ENCODE data around the gene PTP4A2.

Gene PTP4A2

DNA sequence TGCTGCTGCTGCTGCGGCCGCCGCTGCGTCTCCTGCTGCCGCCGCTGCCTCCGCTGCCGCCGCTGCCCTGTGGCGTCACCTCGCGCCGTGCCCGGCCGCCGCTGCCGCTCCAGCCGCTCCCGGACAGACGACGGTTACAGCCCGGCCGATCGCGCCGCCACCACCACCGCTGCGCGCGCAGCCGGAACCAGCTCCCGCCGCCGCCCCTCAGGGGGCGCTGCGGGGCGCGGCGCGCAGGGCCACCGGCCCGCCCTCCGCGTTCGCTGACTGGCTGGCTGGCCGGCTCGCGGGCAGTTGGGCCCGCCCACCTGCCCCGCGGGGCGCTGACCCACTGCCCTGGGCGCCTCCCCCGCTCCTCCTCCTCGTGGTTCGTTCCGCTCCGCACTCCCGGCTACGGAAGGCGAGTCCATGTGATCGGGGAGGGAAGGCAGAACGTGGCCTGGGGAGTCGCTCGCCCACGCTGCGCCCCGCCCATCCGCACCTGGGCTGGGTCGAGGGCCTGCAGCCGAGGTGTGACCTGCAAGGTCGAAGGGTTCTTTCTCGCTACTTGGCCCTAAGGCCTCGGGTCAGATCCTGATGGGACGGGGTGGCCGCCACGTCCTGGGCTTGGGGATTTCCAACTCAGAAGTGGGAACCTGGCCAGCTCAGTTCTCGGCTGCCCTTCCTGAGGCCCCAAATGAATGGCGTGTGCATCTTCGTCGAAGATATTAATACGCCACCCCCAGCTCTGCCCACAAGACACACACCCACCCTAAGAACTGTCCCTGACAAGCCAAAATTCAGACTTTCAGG lies at the start of gene PTP4A2:
Gene PTP4A2, minus strand, starts transcription at position 185 of the 792 bp plus-strand sequence. CDS start 19,303 bp downstream, outside the sequence.
- DNase-seq: peak; percentile 97

DNA sequence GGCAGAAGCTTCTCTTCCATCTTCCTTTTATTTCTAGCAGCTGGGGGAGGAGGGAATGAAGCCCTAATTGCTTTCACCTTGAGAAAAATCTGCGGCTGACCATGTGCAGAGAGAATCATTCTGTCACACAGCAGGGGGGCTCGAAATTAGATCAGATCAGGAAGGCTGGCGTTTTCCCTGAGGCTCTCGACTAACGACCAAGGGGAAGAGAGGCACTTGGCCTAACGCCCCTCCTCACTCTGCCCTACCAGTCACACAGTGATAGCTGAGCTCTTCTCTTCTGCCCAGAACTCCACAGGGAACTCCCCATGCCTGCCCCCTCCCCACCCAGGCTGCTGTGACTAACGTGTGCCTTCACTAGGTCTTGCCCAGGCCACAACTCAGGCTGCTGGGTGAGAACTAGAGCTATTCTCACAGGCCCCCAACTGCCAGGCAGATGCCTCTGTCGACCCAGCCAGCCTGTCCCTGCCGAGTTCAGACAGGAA lies 49.0 kb upstream of the PTP4A2 start:
- DNase-seq: no peak

DNA sequence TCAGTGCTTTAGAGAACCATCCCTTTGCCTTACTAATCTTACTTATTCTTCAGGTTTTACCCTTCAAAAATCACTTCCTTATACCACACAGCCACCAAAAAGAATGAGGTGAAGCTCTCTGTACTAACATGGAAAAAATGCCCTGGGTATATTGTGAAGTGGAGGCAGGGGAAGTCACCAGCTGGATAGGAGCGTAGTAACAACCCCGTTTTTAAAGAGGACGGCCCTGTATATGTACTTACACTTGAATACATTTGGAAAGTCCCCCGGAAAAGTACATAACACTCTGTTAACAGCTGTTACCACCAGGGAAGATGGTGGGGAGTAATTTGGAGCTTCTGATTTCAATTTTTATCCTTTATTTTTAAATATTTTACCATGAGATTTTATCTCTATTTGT lies 47.3 kb upstream of the PTP4A2 start:
- peak; percentile 19 for DNase-seq

DNA sequence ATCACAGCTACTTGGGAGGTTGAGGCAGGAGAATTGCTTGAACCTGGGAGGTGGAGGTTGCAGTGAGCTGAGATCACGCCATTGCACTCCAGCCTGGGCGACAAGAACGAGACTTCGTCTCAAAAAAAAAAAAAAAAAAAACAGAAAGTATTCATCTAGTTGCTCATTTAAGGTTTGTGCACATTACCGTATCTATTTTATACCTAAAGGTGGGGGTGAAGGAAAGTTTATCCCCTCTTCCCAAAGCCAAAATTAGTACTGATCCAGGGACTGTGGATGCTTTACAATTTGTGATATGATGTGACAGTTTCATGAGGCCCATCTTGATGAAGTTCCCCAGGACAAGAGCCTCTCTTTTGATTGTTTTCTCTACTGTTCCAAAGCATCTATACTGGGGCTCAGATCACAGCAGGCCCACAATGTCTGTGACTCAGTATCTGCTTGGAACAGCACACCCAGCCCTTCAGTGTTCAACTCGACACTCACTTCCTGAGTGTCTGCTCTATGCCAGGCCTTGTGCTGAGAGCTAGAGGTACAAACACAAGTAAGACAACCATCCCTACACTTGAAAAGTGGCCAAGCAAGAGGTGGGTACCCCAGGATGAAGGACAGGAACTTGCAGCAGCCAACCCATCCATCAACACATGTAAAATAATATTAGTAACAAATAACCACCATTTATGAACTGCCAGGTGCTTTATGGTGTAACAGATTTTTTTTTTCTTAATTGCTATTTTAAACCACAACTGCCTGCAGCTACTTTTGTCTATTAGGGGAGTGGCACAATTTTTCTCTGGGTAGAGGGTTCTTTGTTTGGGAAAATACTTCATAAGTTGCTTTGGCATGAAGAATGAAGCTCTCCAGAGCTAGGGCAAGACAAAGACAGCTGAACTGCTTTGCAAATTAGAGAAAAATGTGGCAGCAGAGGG lies 46.5 kb upstream of the PTP4A2 start:
- no peak for DNase-seq

DNA sequence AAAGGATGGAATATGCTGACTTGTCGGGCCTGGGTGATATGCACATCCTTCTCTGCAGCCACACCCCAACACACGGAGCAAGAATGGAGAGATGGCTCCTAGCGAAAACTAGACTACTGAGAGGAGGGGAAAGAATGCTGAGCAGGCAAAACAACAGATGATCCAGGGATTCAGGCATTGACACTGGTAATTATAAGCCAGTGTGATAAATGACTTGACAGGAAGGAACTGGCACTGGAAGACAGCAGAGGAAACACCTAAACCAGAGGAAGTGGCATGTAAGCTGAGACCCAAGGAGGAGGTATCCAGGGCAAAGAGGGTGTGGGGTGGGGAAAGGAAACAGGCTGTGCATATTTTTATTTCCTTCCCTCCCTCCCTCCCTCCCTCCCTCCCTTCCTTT lies 43.8 kb upstream of the PTP4A2 start:
- DNase-seq: no peak

DNA sequence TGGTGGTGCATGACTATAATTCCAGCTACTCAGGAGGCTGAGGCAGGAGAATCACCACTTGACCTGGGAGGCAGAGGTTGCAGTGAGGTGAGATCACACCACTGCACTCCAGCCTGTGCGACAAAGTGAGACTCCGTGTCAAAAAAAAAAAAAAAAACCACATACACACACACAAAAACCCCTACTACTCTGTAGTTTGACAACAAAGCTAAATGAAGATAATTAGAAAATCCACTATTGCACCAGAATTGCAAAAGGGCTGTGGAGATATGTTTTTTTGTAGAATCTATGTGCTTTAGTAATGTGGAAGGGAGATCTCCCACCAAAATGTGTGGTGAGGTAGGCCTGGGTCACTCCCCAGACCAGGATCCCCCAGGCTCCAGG lies 43.3 kb upstream of the PTP4A2 start:
- peak; percentile 60 for DNase-seq

DNA sequence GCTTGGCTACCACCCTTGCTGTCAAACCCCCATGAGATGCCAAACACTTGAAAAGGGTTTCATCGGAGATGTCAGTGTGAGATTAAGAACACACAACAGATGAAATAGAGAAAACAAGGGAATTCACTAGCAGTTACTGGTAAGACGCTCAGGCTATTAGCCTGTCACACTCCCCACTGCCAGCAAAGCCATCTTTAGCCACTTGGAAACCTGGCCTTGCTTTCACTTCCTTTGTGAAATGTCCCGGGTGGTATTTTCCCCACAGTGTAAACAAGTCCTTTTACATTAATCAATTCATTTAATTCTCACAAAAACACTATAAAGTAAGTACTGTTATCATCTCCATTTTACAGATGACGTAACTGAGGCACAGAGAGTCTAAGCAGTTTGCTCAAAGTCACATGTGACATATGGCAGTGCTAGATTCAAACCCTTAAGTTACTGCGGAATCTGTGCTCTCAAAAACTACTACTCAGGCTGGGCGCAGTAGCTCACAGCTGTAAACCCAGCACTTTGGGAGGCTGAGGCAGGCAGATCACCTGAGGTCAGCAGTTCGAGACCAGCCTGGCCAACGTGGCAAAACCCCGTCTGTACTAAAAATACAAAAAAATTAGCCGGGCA lies 42.8 kb upstream of the PTP4A2 start:
- peak; percentile 25 for DNase-seq

DNA sequence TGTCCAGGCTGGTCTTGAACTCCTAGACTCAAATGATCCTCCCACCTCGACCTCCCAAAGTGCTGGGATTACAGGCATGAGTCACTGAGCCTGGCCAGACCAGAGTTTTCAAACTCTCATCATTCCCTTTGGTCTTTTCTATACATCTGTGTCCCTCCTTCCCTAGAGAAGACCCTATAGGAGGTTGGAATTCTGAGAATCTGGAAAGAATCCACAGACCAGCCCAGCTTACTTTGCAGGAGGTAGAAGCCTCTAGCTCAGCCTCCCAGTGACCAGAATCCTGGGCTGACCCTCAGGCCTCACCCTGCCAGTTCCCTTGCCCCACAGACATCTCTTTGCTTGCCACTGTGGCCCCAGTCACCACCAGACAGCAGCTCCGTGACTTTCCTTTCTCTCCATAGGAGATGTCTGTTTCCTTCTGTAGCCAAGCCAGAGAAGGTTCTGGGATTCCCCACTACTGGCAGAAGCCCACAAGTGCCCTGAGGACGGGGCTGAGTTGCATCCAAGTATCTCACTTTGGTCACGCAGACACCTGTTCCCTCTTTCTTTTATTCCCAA lies 40.8 kb upstream of the PTP4A2 start:
- DNase-seq: no peak

DNA sequence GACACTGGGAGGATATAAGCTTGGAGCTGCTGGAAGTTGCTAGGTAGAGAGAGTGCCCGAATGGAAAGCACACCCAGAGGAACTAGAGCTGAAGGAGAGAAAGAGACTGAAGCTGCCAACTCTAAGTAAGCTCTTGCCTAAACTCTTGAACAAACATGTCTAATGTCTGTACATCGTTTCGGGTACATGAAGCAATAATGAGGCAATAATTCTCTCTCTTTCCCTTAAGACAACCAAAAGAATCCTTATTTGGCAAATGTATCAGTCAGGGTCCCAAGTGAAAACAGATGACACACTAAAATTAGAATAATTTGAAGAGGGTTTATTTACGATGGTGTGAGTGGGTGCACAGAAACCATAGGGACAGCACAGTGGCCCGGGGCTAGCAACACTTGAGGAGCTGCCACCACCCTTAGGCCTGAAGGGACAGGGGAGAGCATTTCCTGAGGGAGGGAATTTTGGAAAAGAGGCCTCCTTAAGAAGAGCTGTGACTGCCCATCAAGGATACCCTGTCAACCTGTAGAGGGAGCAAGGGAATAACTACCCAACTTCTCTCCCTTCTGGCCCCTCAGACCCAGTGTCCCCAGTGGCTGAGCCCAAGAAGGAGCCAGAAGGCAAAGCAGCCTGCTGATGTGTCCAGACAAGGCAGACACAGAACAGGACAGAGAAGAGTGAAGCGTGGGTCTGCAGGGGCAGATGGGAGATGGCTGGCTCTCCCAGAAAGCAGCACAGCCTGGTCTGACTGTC lies 39.4 kb upstream of the PTP4A2 start:
- DNase-seq: peak; percentile 25

DNA sequence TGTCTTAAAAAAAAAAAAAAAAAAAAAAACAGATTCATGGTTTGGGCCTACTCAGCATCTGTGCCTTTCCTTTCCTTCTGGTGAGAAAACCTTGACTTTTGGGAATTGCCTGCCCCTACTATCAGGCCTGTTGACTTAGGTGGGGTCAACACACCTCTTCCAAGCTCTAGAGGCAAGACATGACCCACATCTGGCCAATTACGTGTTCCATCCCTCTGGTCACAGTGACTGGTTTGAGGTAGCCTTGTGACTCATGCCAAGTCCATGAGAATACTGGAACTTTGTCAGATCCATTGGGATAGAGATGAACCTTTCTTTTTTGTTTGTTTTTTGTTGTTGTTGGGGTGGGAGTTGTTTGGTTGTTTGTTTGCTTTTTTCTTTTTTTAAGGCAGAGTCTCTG lies 38.2 kb upstream of the PTP4A2 start:
- no peak for DNase-seq

DNA sequence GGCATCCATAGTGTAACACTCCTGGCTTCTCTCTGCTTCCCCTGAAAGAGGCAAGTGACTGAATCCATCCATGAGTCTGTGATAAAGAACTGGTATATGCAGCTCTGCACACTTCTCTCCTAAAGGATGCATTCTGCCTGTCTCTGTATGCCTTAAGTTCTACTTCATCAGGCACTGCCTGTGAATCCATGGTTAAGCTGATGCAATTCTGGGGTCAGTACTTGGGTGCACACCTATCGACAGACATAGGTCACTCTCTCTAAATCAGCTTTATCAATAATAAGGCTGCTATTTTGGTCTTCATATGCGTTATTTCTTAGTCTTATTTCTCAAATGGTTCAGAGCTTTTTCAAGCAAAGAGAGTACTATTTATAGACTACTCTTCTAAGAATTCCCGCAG lies 32.7 kb upstream of the PTP4A2 start:
- DNase-seq: no peak

DNA sequence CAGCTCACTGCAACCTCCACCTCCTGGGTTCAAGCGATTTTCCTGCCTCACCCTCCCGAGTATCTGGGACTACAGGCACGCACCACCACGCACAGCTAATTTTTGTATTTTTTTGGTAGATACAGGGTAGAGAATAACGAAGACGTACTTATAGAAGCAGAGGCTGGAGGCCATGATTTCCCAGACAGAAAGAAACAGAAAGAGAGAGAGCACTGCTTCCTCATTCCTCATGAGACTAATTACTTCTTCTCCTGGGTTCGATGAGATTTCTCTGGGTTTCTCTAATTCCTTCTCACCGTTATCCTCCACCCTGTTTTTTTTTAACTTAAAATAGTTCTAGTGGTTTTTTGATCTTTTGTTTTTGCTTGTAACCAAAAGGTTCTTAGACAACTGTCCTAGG lies 23.4 kb upstream of the PTP4A2 start:
- peak; percentile 83 for DNase-seq

DNA sequence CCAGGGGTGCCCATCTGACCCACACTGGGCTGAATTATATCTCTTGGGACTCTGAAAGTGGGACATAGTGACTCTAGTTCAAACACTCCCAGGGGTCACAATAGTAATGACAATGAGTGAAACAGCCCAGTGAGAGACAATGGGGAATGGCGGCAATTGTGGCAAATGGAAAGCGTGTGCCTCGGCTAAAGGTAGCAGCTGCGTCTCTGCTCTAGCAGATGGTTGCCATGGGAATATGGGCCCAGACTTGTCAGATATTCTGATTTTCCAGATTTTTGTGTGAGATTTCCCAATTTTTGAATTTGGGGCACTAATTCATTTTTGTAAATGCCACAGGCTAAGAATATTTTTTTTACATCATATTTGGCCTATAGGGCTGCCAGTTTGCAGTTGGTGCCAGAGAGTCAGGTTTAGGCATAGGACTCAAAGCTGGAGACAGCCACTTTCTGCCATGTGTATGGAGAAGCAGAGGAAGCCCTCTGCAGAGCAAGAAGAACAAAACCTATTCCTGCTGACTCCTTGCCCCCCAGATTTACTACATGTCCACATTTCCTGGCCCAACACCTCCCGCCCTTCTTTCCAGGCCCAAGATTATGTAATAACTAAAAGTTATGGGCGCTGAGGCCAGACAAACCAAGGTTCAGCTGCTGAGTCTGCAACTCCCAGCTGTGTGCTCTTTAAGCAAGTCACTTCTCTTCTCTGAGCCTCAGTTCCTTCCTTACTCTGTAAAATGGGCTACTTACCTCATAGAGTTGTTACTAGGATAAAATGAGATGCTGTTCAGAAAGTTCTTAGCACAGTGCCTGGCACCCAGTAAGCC lies 21.6 kb upstream of the PTP4A2 start:
- DNase-seq: peak; percentile 47

DNA sequence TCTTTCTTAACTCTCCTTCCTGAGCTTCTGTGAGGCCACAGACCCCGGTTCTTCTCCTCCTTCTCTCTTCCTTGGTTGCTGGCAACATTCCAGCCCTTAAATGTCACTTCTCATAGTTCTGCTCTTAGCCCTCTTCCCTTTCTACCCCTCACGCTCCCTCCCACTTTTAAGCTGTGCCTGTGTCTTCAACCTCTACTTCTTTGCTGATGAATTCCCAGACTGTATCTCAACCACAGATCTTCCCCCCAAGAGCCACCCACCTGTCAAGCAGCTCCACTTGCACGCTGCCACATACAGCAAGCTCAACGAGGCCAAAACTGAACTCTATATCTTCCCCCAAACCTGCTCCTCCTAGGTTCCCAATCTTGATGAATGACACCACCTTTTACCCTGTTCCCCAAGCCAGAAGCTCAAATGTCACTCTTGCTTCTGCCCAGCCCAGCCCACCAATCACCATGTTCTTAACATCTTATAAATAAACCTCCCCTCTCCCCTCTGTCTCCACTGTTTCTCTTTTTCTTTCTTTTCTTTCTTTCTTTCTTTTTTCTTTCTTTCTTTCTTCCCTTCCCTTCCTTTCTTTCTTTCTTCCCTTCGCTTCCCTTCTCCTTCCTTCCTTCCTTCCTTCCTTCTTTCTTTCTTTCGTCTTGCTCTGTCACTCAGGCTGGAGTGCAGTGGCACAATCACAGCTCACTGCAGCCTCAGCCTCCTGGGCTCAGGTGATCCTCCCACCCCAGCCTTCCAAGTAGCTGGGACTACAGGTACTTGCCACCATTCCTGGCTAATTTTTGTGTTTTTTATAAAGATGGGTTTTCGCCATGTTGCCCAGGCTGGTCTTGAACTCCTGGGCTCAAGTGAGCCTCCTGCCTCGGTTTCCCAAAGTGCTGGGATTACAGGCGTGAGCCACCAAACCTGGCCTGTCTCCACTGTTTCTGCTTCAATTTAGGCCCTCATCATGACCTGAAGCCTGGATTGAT lies 19.8 kb upstream of the PTP4A2 start:
- DNase-seq: peak; percentile 89

DNA sequence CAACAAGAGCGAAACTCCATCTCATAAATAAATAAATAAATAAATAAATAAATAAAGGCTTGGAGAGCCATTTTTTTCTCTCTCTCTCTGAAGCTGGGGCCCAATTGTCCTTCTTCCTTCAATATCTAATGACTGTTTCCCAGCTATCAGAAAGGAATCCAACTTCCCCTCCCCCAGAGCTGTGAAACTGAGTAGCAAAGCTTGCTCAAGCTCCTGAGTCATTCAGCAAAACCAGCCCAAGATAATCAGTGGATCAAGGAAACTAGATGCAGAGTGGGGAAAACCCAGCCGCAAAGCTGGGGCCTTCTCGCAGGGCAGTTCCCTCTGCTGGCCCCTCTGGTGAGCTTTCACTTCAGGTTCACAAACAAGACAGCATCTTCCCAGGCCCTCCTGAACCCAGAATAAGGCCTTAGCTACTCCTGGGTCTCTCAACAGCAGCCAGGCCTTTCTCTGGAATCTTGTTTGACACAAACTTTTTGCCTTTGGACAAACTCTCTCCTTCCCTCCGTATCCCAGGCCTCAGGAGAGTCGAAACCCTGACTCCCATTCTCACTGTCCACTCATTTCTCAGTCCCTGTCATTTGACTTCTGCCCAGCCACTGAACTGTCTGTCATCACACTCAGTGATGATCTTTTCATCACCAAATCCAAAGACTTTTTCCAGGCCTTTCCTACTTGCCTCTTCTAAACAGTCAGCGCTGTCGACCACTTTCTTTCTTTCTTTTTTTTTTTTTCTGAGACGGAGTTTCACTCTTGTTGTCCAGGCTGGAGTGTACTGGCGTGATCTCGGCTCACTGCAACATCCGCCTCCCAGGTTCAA lies 18.0 kb upstream of the PTP4A2 start:
- peak; percentile 99 for DNase-seq

DNA sequence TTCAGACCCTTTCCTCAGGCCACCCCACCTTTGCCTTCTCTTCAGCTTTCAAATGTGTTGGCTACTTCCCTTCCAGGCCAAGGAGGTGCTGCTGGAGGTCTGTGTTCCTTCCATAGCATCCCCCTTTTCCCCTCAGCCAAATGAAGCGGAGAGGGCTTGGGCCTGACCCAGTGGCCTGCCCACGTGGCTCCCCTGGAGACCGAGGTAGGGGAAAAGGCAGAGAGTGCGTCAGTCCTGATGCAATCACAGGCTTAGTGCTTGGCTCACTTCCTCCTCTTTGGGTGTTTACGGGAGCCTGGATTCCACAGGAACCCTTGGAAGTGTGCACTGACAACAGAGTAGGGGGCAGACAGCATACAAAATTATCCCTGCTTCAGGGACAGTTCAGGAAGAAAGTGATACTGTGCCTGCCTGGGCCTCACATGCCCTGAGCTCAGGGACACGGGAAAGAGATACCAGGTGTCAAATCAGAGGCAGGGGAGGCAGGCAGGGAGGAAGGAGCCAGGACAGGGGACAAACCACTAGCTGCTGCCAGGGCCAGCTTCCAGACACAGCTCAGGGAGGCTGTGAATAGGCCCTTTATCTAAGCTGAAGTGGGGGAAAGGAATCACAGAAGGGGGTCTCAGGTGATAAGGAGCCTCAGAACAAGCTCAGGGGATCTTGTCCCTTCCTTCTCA lies 16.6 kb upstream of the PTP4A2 start:
- peak; percentile 96 for DNase-seq

DNA sequence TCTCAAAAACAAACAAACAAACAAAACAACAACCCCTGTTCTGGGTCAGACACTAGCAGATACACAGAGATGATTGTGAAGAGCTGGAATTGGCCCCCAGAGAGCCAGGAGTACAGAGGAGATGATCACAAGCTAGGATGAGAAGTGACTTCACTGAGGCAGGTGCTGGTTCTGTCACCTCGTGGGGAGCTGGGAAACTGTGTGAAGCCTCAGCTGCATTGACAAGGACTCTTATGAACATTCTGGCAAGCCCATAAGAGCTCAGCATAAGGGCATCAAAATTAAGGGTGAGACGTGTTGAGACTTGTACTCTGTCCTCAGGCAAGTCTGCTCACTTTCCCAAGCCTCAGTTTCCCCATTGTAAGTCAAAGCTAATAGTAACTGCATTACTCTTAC lies 14.7 kb upstream of the PTP4A2 start:
- DNase-seq: no peak

DNA sequence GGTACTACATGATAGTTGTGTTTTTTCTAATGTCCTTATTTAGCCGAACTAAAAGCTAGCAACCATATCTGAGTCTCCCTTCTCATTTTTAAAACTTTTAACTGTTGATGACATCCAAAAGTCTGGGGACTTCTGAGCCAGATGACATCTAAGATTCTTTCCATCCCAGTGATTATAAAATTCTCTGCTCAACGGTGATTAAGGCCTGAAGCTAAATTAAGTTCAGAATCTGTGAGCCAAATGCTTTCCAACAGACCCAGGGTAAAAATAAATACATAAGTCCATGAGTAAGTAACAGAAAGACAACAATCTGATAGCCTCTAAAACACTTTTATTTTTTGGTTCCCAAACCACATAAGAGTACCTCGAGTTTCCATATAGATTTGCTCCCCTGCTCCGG lies 13.1 kb upstream of the PTP4A2 start:
- DNase-seq: no peak

DNA sequence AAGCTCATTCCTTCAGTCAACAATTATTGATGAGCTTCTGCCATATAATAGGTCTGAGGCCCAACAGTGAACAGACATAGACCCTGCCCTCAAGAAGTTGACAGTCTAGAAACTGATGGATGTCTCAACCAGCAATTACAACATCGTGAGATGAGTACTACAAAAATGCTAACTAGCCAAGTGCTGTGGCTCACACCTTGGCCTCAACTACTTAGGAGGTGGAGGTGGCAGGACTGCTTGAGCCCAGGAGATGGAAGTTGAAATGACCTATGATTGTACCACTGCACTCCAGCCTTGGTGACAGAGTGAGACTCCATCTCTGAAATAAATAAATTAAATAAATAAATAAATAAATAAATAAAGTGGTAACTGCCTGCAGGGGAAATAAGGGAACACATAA lies 11.7 kb upstream of the PTP4A2 start:
- no peak for DNase-seq
